DND-41 (cell line): ENCODE data around the gene ZDHHC12.

Experiments
- ATAC-seq: fragments of 200-7000 bp; cut with Tn5 transposase; 3 replicates; pipeline ENCODE4 v1.9.1; 2021; ENCODE audit warnings: low read depth; ENCODE audit not compliant: insufficient read depth
- DNase-seq: peaks from one replicate; pipeline ENCODE4 v3.0.0-alpha.2; 2020
- H2AFZ ChIP-seq: 2 replicates; pipeline ENCODE4 v1.6.0; 2012; ENCODE audit warnings: low read depth, low read length
- H3K27ac ChIP-seq: 2 replicates; pipeline ENCODE4 v1.5.1; 2012; ENCODE audit warnings: low read length, inconsistent platforms
- H3K27me3 ChIP-seq: fragments of 200-600 bp; sonication (generic); 2 replicates; pipeline ENCODE4 v1.6.0; 2012; ENCODE audit warnings: low read length, mild to moderate bottlenecking, inconsistent platforms; ENCODE audit not compliant: insufficient read depth, poor library complexity
- H3K36me3 ChIP-seq: 2 replicates; pipeline ENCODE4 v1.5.1; 2012; ENCODE audit warnings: low read length, inconsistent platforms; ENCODE audit not compliant: insufficient read depth
- H3K4me1 ChIP-seq: 2 replicates; pipeline ENCODE4 v1.5.1; 2012; ENCODE audit warnings: mild to moderate bottlenecking, low read length; ENCODE audit not compliant: insufficient read depth
- H3K4me2 ChIP-seq: 2 replicates; pipeline ENCODE4 v1.6.0; 2012; ENCODE audit warnings: mild to moderate bottlenecking, moderate library complexity, low read length, inconsistent platforms; ENCODE audit not compliant: insufficient read depth
- H3K4me3 ChIP-seq, 2 experiments: fragments of 200-600 bp in 1 of 2; shearing (Covaris generic) in 1 of 2; 2 replicates each; pipeline ENCODE4 v1.5.1; 2012 to 2016; ENCODE audit warnings: inconsistent platforms in 2 of 2, low read length in 2 of 2, mild to moderate bottlenecking in 2 of 2, low read depth in 1 of 2, moderate library complexity in 1 of 2
- H3K79me2 ChIP-seq: 2 replicates; pipeline ENCODE4 v1.6.0; 2012; ENCODE audit warnings: low read length, inconsistent platforms; ENCODE audit not compliant: insufficient read depth
- H3K9ac ChIP-seq: 2 replicates; pipeline ENCODE4 v1.6.0; 2012; ENCODE audit warnings: low read depth, mild to moderate bottlenecking, inconsistent platforms, low read length, moderate library complexity
- H3K9me3 ChIP-seq: 2 replicates; pipeline ENCODE4 v1.5.1; 2012; ENCODE audit warnings: low read length, moderate library complexity, mild to moderate bottlenecking, inconsistent platforms; ENCODE audit not compliant: insufficient read depth, severe bottlenecking
- H4K20me1 ChIP-seq: 2 replicates; pipeline ENCODE4 v1.6.0; 2012; ENCODE audit warnings: low read length; ENCODE audit not compliant: insufficient read depth
- EZH2 ChIP-seq: IDR thresholded peaks from 3 replicates; pipeline ENCODE4 v1.6.1; 2012; ENCODE audit warnings: borderline replicate concordance, low read depth, mild to moderate bottlenecking, moderate library complexity, low read length, inconsistent platforms; ENCODE audit not compliant: severe bottlenecking
- TF ChIP-seq, protein P1 (sequence below): IDR thresholded peaks from 2 replicates; pipeline ENCODE4 v1.5.1; 2012; ENCODE audit warnings: borderline replicate concordance, low read length, moderate library complexity, mild to moderate bottlenecking; ENCODE audit not compliant: poor library complexity, severe bottlenecking; ENCODE audit errors: extremely low read depth

ZDHHC12 gene

DNA sequence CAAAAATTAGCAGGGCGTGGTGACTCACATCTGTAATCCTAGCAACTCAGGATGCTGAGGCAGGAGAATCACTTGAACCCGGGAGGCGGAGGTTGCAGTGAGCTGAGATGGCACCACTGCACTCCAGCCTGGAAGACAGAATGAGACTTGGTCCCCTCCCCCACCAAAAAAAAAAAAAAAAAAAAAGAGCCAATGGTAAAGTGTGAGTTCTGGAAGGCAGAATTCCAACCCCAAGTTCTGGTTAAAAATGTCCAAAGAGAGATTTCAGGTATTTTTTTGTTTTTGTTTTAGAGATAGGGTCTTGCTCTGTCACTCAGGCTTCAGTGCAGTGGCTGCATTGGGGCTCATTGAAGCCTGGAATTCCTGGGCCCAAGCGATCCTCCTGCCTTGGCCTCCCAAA is 36.5 kb downstream of the ZDHHC12 start:
- H3K4me3 ChIP-seq = no peak overlapping the region

DNA sequence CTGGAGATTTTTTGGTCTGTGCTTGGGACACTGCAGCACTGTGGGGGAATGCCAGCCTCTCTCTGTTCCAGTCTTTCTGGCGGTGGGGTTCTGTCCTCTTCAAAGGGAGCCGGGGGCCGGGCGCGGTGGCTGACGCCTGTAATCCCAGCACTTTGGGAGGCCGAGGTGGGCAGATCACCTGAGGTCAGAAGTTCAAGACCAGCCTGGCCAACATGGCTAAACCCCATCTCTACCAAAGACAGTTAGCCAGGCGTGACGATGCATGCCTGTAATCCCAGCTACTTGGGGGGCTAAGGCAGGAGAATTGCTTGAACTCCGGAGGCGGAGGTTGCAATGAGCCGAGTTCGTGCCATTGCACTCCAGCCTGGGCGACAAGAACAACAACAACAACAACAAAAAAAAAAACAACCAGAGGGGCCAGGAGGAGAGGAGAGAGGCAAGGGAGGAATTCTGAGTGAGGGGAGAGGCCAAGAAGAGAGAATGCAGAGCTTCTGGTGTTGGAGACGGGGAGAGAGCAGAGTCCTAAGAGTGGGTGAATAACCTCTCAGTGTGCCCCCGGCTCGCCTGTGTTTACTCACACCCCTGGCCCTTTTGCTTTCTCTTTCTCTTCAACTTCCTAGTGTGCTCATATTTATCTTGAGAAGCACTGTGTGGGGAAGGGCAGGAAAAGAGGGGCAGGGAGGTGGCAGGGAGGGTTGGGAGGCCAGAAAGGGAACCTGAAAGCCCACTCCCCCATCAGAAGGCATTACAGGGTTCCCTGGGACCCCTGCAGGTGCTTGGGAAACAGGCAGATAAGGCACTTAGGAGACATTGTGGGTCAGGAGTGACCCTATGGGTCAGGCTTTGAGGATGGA is 38.1 kb downstream of the ZDHHC12 start:
- peaks cover 54% of the 10 kb centered on the region for H3K4me1 ChIP-seq
- no peaks in the 10 kb centered on the region for H3K27me3 ChIP-seq
- H4K20me1 ChIP-seq = peaks cover 7% of the 10 kb centered on the region
- peak overlapping the region; percentile 80 for H2AFZ ChIP-seq
- H3K9ac ChIP-seq = peak overlapping the region; percentile 68
- ATAC-seq (peak; percentile 37), DNase-seq (peak; percentile 54)
- peak overlapping the region in 1 of 2 experiments; percentile 48; a peak in 1 of 4 replicates for H3K4me3 ChIP-seq
- H3K27ac ChIP-seq = peak overlapping the region; percentile 82
- peaks cover 9% of the 10 kb centered on the region for H3K36me3 ChIP-seq
- H3K4me2 ChIP-seq = peak overlapping the region; percentile 75
- peaks cover 33% of the 10 kb centered on the region for H3K79me2 ChIP-seq
- TF ChIP-seq, protein P1, sequence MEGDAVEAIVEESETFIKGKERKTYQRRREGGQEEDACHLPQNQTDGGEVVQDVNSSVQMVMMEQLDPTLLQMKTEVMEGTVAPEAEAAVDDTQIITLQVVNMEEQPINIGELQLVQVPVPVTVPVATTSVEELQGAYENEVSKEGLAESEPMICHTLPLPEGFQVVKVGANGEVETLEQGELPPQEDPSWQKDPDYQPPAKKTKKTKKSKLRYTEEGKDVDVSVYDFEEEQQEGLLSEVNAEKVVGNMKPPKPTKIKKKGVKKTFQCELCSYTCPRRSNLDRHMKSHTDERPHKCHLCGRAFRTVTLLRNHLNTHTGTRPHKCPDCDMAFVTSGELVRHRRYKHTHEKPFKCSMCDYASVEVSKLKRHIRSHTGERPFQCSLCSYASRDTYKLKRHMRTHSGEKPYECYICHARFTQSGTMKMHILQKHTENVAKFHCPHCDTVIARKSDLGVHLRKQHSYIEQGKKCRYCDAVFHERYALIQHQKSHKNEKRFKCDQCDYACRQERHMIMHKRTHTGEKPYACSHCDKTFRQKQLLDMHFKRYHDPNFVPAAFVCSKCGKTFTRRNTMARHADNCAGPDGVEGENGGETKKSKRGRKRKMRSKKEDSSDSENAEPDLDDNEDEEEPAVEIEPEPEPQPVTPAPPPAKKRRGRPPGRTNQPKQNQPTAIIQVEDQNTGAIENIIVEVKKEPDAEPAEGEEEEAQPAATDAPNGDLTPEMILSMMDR = no peak
- TF ChIP-seq EZH2 = no peak
- no peaks in the 10 kb centered on the region for H3K9me3 ChIP-seq

More for the DNA sequence above, 36.5 kb downstream of the ZDHHC12 start:
- Histone ChIP-seq H3K9ac (no peak overlapping the region), H3K36me3 (peaks cover 25% of the 10 kb centered on the region), H4K20me1 (peaks cover 21% of the 10 kb centered on the region), H3K4me2 (no peak overlapping the region), H3K9me3 (no peaks in the 10 kb centered on the region), H3K27ac (no peak overlapping the region), H3K27me3 (no peaks in the 10 kb centered on the region), H2AFZ (no peak overlapping the region), H3K4me1 (peaks cover 68% of the 10 kb centered on the region), H3K79me2 (peaks cover 48% of the 10 kb centered on the region)
- DNase-seq (no peak), ATAC-seq (no peak)
- TF ChIP-seq EZH2 = no peak
- TF ChIP-seq, protein P1 = no peak

DNA sequence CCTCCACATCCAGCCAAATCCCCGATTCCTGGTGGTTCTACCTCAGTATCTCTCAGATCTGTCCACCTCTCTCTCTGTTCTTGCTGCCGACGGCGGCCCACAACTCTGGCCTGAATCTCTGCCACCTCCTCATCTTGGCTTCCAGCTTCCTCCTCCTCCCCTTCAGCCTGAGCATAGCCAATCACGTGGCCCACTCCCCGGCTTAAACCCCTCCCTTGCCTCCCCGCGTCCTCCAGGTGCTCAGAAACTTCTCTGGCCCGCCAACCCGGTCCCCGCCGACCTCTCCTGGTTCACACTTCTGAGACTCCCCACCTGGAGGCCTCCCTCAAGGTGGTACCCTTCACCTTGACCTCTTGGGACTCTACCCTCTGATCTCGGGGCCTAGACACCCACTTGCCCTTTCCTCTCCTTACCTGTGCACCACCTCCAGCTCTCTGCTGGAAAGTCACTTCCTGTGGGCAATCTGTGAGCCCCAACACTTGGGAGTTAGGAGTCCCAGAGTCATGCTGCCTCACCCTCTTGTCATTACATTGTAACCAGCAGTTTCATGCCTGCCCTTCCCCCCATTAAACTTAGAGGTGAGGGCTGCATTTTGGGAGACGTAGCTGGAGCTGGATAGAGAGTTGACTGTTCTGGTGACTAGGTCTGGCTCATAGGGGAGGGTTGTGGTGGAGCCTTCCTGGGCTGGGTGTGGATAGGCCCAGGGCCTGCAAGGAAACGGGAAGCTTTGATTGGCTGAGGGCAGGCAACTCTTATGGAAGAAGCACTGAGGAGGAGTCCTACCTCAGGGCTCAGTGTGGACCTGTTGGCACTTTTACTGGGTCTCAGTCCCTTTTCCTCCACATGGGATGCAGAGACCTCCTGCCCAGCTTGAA is 39.4 kb downstream of the ZDHHC12 start:
- Histone ChIP-seq H3K79me2 (peaks cover 22% of the 10 kb centered on the region), H3K4me1 (peaks cover 50% of the 10 kb centered on the region), H3K27me3 (no peaks in the 10 kb centered on the region), H4K20me1 (no peaks in the 10 kb centered on the region), H3K27ac (peak overlapping the region; percentile 68), H3K4me3 (peak overlapping the region; percentile 51 to 66; a peak in 3 of 4 replicates), H3K9me3 (no peaks in the 10 kb centered on the region), H3K4me2 (peak overlapping the region; percentile 75), H3K36me3 (no peaks in the 10 kb centered on the region), H3K9ac (peak overlapping the region; percentile 68), H2AFZ (peak overlapping the region; percentile 82)
- ATAC-seq (peak; percentile 57), DNase-seq (peak; percentile 79)
- TF ChIP-seq EZH2 = no peak
- TF ChIP-seq, protein P1 = no peak
